GM18873 (cell line): ENCODE measurements around the gene CASP3.
"Not testable (repeated sequence)": the region's sequence is repeated elsewhere in the genome, so short reads cannot be mapped to it uniquely, and the experiment has no call there.

Source experiments
- ATAC-seq: cut with Tn5 transposase; IDR thresholded peaks from one replicate; pipeline ENCODE4 v1.9.1; 2021; ENCODE audit warnings: mild to moderate bottlenecking, moderate library complexity, moderate number of reproducible peaks; ENCODE audit not compliant: unreplicated experiment, low FRiP score

CASP3 gene

GRCh38 chr4:184636897-184637296 lies 12.3 kb downstream of the CASP3 start:
- ATAC-seq, result no peak

- ATAC-seq, result no peak
These were observed 13.1 kb downstream of the CASP3 start for GRCh38 chr4:184636144-184636543.

- no peak for ATAC-seq
These were observed 13.9 kb downstream of the CASP3 start for GRCh38 chr4:184635381-184635780.

- ATAC-seq, result no peak
These were observed 16.4 kb downstream of the CASP3 start for GRCh38 chr4:184632842-184633241.

GRCh38 chr4:184628103-184628502 lies 21.1 kb downstream of the CASP3 start:
- no peak for ATAC-seq

- not testable (repeated sequence) for ATAC-seq
These were observed 23.3 kb downstream of the CASP3 start for GRCh38 chr4:184625783-184626596.

- no peak for ATAC-seq
These were observed 24.2 kb downstream of the CASP3 start for GRCh38 chr4:184624972-184625554.

- ATAC-seq, result not testable (repeated sequence)
These were observed 24.7 kb downstream of the CASP3 start for GRCh38 chr4:184624504-184624903.

- ATAC-seq, result no peak
These were observed 27.7 kb downstream of the CASP3 start for GRCh38 chr4:184621518-184621917.

GRCh38 chr4:184620212-184620867 lies 28.9 kb downstream of the CASP3 start:
- no peak for ATAC-seq

GRCh38 chr4:184617600-184618196 lies 31.5 kb downstream of the CASP3 start:
- no peak for ATAC-seq

- ATAC-seq, result peak; percentile 78
These were observed 32.4 kb downstream of the CASP3 start for GRCh38 chr4:184616633-184617551.

- not testable (repeated sequence) for ATAC-seq
These were observed 33.1 kb downstream of the CASP3 start for GRCh38 chr4:184616168-184616567.

GRCh38 chr4:184614509-184614908 lies 34.7 kb downstream of the CASP3 start:
- no peak for ATAC-seq

- ATAC-seq, result no peak
These were observed 35.8 kb downstream of the CASP3 start for GRCh38 chr4:184613405-184613804.

- ATAC-seq, result no peak
These were observed 37.2 kb downstream of the CASP3 start for GRCh38 chr4:184612074-184612473.

GRCh38 chr4:184607429-184607828 lies 41.8 kb downstream of the CASP3 start:
- not testable (repeated sequence) for ATAC-seq

GRCh38 chr4:184602857-184603256 lies 46.4 kb downstream of the CASP3 start:
- ATAC-seq, result not testable (repeated sequence)

- ATAC-seq, result not testable (repeated sequence)
These were observed 48.3 kb downstream of the CASP3 start for GRCh38 chr4:184600982-184601381.
